HEK293 (cell line): ENCODE results near the gene ATP5MC2.

Experiments used
- GFI1B ChIP-seq: fragments of 450-650 bp; formaldehyde crosslinking; IDR thresholded peaks from 2 replicates; pipeline ENCODE4 v1.5.1; 2016; ENCODE audit warnings: missing biosample characterization, missing genetic modification characterization
- GLI4 ChIP-seq: fragments of 450-650 bp; formaldehyde crosslinking; IDR thresholded peaks from 2 replicates; pipeline ENCODE4 v1.5.1; 2016; ENCODE audit warnings: missing biosample characterization, missing genetic modification characterization
- HOXA7 ChIP-seq: sonication (generic); formaldehyde crosslinking; IDR thresholded peaks from 2 replicates; pipeline ENCODE4 v1.8.1; 2022; ENCODE audit warnings: missing genetic modification reagents, borderline replicate concordance
- KLF8 ChIP-seq: fragments of 450-650 bp; formaldehyde crosslinking; IDR thresholded peaks from 2 replicates; pipeline ENCODE4 v1.5.1; 2016; ENCODE audit warnings: missing biosample characterization, missing genetic modification characterization
- KLF9 ChIP-seq: fragments of 450-650 bp; formaldehyde crosslinking; IDR thresholded peaks from 2 replicates; pipeline ENCODE4 v1.5.1; 2016; ENCODE audit warnings: missing biosample characterization, missing genetic modification characterization, low read depth
- OSR2 ChIP-seq: fragments of 450-650 bp; formaldehyde crosslinking; IDR thresholded peaks from 2 replicates; pipeline ENCODE4 v1.5.1; 2016; ENCODE audit warnings: missing biosample characterization, missing genetic modification characterization
- RBAK ChIP-seq: fragments of 450-650 bp; formaldehyde crosslinking; IDR thresholded peaks from 2 replicates; pipeline ENCODE4 v1.5.1; 2016; ENCODE audit warnings: missing biosample characterization, missing genetic modification characterization
- SCRT1 ChIP-seq: fragments of 450-650 bp; formaldehyde crosslinking; IDR thresholded peaks from 2 replicates; pipeline ENCODE4 v1.5.1; 2016; ENCODE audit warnings: missing biosample characterization, missing genetic modification characterization, borderline replicate concordance
- ZBTB48 ChIP-seq: fragments of 450-650 bp; formaldehyde crosslinking; IDR thresholded peaks from 2 replicates; pipeline ENCODE4 v1.5.1; 2016; ENCODE audit warnings: missing biosample characterization, missing genetic modification characterization
- ZFP69B ChIP-seq: fragments of 450-650 bp; formaldehyde crosslinking; IDR thresholded peaks from 2 replicates; pipeline ENCODE4 v1.5.1; 2016; ENCODE audit warnings: missing biosample characterization, missing genetic modification characterization
- ZNF169 ChIP-seq: fragments of 450-650 bp; formaldehyde crosslinking; IDR thresholded peaks from 2 replicates; pipeline ENCODE4 v1.5.1; 2016; ENCODE audit warnings: missing biosample characterization, missing genetic modification characterization
- ZNF214 ChIP-seq: fragments of 450-650 bp; formaldehyde crosslinking; IDR thresholded peaks from 2 replicates; pipeline ENCODE4 v1.5.1; 2017; ENCODE audit warnings: missing biosample characterization, mild to moderate bottlenecking, missing genetic modification characterization, borderline replicate concordance
- ZNF324 ChIP-seq: fragments of 450-650 bp; formaldehyde crosslinking; IDR thresholded peaks from 2 replicates; pipeline ENCODE4 v1.5.1; 2016; ENCODE audit warnings: missing biosample characterization, missing genetic modification characterization
- ZNF350 ChIP-seq: fragments of 450-650 bp; formaldehyde crosslinking; IDR thresholded peaks from 2 replicates; pipeline ENCODE4 v1.5.0; 2017; ENCODE audit warnings: missing biosample characterization, mild to moderate bottlenecking, missing genetic modification characterization
- ZNF37A ChIP-seq: fragments of 450-650 bp; IDR thresholded peaks from 2 replicates; pipeline ENCODE4 v1.5.1; 2018; ENCODE audit warnings: missing biosample characterization, missing genetic modification characterization
- ZNF48 ChIP-seq: fragments of 450-650 bp; formaldehyde crosslinking; IDR thresholded peaks from 2 replicates; pipeline ENCODE4 v1.5.1; 2016; ENCODE audit warnings: missing biosample characterization, missing genetic modification characterization
- ZNF544 ChIP-seq: fragments of 450-650 bp; formaldehyde crosslinking; IDR thresholded peaks from 2 replicates; pipeline ENCODE4 v1.5.0; 2017; ENCODE audit warnings: missing biosample characterization, missing genetic modification characterization
- ZNF701 ChIP-seq: fragments of 450-650 bp; formaldehyde crosslinking; IDR thresholded peaks from 2 replicates; pipeline ENCODE4 v1.5.1; 2016; ENCODE audit warnings: missing biosample characterization, missing genetic modification characterization
- ZNF785 ChIP-seq: fragments of 450-650 bp; formaldehyde crosslinking; IDR thresholded peaks from 2 replicates; pipeline ENCODE4 v1.5.1; 2016; ENCODE audit warnings: missing biosample characterization, missing genetic modification characterization
- TF ChIP-seq, protein P1 (sequence below): fragments of 450-650 bp; formaldehyde crosslinking; IDR thresholded peaks from 2 replicates; pipeline ENCODE4; 2016; ENCODE audit warnings: missing biosample characterization, missing genetic modification characterization
- TF ChIP-seq, protein P2 (sequence below): fragments of 450-650 bp; formaldehyde crosslinking; IDR thresholded peaks from 2 replicates; pipeline ENCODE4 v1.5.1; 2017; ENCODE audit warnings: missing biosample characterization, mild to moderate bottlenecking, missing genetic modification characterization, moderate library complexity
- TF ChIP-seq, protein P3 (sequence below): fragments of 450-650 bp; formaldehyde crosslinking; IDR thresholded peaks from 2 replicates; pipeline ENCODE4 v1.5.1; 2016; ENCODE audit warnings: missing biosample characterization, missing genetic modification characterization
- TF ChIP-seq, protein P4 (sequence below): fragments of 450-650 bp; formaldehyde crosslinking; IDR thresholded peaks from 2 replicates; pipeline ENCODE4 v1.5.1; 2016; ENCODE audit warnings: missing biosample characterization, missing genetic modification characterization
- TF ChIP-seq, protein P5 (sequence below): fragments of 450-650 bp; IDR thresholded peaks from 2 replicates; pipeline ENCODE4 v1.5.1; 2018; ENCODE audit warnings: missing biosample characterization, missing genetic modification characterization
- TF ChIP-seq, protein P6 (sequence below): fragments of 450-650 bp; formaldehyde crosslinking; IDR thresholded peaks from 2 replicates; pipeline ENCODE4 v1.5.1; 2016; ENCODE audit warnings: missing biosample characterization, missing genetic modification characterization
- TF ChIP-seq, protein P7 (sequence below): sonication (generic); formaldehyde crosslinking; IDR thresholded peaks from 2 replicates; pipeline ENCODE4 v1.8.1; 2022; ENCODE audit warnings: mild to moderate bottlenecking, moderate library complexity, missing genetic modification reagents
- TF ChIP-seq, protein P8 (sequence below): fragments of 450-650 bp; formaldehyde crosslinking; IDR thresholded peaks from 2 replicates; pipeline ENCODE4 v1.5.1; 2016; ENCODE audit warnings: missing biosample characterization, missing genetic modification characterization, low read depth

The ATP5MC2 gene

DNA sequence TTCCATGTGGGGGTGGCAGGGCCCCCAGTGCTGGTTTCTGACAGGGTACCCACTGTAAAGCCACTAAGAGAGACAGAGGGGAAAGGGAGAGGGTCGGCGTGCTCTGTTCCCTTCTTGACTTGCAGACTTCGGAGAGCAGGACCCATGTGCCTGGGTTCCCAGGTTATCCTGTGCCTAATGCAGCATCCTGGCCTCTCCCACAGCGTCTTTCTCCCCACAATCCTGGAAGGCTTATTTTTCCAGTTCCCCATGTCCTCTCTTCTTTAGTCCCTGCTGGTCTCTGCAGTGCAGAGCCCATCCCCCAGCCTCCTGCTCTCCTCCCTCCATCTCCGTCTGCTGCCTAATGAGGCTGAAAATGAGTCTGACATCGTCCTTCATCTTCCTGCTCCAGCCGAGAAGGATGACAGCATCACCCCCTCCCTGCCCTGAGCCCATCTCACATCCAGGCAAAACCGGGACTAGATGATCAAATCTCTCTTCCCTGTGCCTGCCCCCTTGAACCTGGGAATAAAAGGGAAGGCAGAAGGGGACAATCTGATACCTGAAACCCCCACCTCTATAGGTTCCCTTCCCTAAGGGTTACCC is 36.3 kb upstream of the ATP5MC2 start (continued):
- TF ChIP-seq, protein P1, sequence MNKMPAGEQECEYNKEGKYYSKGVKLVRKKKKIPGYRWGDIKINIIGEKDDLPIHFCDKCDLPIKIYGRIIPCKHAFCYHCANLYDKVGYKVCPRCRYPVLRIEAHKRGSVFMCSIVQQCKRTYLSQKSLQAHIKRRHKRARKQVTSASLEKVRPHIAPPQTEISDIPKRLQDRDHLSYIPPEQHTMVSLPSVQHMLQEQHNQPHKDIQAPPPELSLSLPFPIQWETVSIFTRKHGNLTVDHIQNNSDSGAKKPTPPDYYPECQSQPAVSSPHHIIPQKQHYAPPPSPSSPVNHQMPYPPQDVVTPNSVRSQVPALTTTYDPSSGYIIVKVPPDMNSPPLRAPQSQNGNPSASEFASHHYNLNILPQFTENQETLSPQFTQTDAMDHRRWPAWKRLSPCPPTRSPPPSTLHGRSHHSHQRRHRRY (tag by site-specific recombination) = no peak
- TF ChIP-seq, protein P2, sequence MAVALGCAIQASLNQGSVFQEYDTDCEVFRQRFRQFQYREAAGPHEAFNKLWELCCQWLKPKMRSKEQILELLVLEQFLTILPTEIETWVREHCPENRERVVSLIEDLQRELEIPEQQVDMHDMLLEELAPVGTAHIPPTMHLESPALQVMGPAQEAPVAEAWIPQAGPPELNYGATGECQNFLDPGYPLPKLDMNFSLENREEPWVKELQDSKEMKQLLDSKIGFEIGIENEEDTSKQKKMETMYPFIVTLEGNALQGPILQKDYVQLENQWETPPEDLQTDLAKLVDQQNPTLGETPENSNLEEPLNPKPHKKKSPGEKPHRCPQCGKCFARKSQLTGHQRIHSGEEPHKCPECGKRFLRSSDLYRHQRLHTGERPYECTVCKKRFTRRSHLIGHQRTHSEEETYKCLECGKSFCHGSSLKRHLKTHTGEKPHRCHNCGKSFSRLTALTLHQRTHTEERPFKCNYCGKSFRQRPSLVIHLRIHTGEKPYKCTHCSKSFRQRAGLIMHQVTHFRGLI = no peak
- TF ChIP-seq OSR2 (tag by site-specific recombination) (peak; percentile 28; the same call in 1 of the 2 replicates), ZNF544 (tag by site-specific recombination) (no peak), ZNF169 (tag by site-specific recombination) (no peak), GLI4 (tag by site-specific recombination) (no peak), GFI1B (tag by site-specific recombination) (no peak), RBAK (tag by site-specific recombination) (no peak), SCRT1 (tag by site-specific recombination) (no peak), ZNF48 (tag by site-specific recombination) (no peak), ZNF785 (no peak), ZNF37A (tag by site-specific recombination) (no peak), ZBTB48 (tag by site-specific recombination) (peak; percentile 17; the same call in 1 of the 2 replicates), ZNF350 (tag by site-specific recombination) (no peak), KLF9 (no peak), ZNF324 (tag by site-specific recombination) (peak; percentile 73; the same call in 1 of the 2 replicates), ZFP69B (tag by site-specific recombination) (no peak), KLF8 (tag by site-specific recombination) (no peak), HOXA7 (CRISPR knock-in tag) (no peak), ZNF214 (no peak), ZNF701 (tag by site-specific recombination) (no peak)
- TF ChIP-seq, protein P3, sequence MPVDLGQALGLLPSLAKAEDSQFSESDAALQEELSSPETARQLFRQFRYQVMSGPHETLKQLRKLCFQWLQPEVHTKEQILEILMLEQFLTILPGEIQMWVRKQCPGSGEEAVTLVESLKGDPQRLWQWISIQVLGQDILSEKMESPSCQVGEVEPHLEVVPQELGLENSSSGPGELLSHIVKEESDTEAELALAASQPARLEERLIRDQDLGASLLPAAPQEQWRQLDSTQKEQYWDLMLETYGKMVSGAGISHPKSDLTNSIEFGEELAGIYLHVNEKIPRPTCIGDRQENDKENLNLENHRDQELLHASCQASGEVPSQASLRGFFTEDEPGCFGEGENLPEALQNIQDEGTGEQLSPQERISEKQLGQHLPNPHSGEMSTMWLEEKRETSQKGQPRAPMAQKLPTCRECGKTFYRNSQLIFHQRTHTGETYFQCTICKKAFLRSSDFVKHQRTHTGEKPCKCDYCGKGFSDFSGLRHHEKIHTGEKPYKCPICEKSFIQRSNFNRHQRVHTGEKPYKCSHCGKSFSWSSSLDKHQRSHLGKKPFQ = no peak
- TF ChIP-seq, protein P4, sequence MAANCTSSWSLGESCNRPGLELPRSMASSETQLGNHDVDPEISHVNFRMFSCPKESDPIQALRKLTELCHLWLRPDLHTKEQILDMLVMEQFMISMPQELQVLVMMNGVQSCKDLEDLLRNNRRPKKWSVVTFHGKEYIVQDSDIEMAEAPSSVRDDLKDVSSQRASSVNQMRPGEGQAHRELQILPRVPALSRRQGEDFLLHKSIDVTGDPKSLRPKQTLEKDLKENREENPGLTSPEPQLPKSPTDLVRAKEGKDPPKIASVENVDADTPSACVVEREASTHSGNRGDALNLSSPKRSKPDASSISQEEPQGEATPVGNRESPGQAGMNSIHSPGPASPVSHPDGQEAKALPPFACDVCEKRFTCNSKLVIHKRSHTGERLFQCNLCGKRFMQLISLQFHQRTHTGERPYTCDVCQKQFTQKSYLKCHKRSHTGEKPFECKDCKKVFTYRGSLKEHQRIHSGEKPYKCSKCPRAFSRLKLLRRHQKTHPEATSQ (tag by site-specific recombination) = no peak
- TF ChIP-seq, protein P5, sequence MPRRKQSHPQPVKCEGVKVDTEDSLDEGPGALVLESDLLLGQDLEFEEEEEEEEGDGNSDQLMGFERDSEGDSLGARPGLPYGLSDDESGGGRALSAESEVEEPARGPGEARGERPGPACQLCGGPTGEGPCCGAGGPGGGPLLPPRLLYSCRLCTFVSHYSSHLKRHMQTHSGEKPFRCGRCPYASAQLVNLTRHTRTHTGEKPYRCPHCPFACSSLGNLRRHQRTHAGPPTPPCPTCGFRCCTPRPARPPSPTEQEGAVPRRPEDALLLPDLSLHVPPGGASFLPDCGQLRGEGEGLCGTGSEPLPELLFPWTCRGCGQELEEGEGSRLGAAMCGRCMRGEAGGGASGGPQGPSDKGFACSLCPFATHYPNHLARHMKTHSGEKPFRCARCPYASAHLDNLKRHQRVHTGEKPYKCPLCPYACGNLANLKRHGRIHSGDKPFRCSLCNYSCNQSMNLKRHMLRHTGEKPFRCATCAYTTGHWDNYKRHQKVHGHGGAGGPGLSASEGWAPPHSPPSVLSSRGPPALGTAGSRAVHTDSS (tag by site-specific recombination) = peak; percentile 74
- TF ChIP-seq, protein P6, sequence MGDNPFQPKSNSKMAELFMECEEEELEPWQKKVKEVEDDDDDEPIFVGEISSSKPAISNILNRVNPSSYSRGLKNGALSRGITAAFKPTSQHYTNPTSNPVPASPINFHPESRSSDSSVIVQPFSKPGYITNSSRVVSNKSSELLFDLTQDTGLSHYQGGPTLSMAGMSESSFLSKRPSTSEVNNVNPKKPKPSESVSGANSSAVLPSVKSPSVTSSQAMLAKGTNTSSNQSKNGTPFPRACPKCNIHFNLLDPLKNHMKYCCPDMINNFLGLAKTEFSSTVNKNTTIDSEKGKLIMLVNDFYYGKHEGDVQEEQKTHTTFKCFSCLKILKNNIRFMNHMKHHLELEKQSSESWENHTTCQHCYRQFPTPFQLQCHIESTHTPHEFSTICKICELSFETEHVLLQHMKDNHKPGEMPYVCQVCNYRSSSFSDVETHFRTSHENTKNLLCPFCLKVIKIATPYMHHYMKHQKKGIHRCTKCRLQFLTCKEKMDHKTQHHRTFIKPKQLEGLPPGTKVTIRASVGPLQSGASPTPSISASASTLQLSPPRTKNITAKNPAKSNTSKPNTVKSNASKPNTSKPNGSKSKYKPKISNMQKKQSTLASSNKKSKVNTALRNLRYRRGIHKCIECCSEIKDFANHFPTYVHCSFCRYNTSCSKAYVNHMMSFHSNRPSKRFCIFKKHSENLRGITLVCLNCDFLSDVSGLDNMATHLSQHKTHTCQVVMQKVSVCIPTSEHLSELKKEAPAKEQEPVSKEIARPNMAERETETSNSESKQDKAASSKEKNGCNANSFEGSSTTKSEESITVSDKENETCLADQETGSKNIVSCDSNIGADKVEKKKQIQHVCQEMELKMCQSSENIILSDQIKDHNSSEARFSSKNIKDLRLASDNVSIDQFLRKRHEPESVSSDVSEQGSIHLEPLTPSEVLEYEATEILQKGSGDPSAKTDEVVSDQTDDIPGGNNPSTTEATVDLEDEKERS (tag by site-specific recombination) = no peak
- TF ChIP-seq, protein P7, sequence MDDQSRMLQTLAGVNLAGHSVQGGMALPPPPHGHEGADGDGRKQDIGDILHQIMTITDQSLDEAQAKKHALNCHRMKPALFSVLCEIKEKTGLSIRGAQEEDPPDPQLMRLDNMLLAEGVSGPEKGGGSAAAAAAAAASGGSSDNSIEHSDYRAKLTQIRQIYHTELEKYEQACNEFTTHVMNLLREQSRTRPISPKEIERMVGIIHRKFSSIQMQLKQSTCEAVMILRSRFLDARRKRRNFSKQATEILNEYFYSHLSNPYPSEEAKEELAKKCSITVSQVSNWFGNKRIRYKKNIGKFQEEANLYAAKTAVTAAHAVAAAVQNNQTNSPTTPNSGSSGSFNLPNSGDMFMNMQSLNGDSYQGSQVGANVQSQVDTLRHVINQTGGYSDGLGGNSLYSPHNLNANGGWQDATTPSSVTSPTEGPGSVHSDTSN (CRISPR knock-in tag) = no peak
- TF ChIP-seq, protein P8, sequence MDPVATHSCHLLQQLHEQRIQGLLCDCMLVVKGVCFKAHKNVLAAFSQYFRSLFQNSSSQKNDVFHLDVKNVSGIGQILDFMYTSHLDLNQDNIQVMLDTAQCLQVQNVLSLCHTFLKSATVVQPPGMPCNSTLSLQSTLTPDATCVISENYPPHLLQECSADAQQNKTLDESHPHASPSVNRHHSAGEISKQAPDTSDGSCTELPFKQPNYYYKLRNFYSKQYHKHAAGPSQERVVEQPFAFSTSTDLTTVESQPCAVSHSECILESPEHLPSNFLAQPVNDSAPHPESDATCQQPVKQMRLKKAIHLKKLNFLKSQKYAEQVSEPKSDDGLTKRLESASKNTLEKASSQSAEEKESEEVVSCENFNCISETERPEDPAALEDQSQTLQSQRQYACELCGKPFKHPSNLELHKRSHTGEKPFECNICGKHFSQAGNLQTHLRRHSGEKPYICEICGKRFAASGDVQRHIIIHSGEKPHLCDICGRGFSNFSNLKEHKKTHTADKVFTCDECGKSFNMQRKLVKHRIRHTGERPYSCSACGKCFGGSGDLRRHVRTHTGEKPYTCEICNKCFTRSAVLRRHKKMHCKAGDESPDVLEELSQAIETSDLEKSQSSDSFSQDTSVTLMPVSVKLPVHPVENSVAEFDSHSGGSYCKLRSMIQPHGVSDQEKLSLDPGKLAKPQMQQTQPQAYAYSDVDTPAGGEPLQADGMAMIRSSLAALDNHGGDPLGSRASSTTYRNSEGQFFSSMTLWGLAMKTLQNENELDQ (tag by site-specific recombination) = no peak
